Renal cortex interstitium (tissue), 15 donors: ENCODE data around the gene RGMA. TPM values are rescaled to one million over a fixed set of nuclear protein-coding genes. Genes with fewer than 3 reads are reported as not detected.

Source experiments
- DNase-seq, 11 donors: peaks; one replicate each; pipeline ENCODE4 v3.0.0-alpha.2; 2013; ENCODE audit warnings: low read depth in 9 of 11, low spot score in 4 of 11; ENCODE audit errors: extremely low read depth in 1 of 11
- long read RNA-seq, 16 experiments: transcript quantifications; one replicate each; lab custom pipeline, GENCODE V29; 2026
- polyA plus RNA-seq, 3 donors: library from polyadenylated mRNA; unstranded; fragments of 120-200 nt; gene quantifications; one replicate each; pipeline ENCODE4 v1.2.1, GENCODE V29; 2013; ENCODE audit not compliant: insufficient read length in 3 of 3

RGMA gene
- polyA plus RNA-seq: 10 to 100 TPM in 2 of 3 donors, 1 to 10 TPM in 1; 8.6 to 12.2 (median 10.2) TPM
- long read RNA-seq, donor 1, partial matches to known transcripts: 0 of 1 reads
- long read RNA-seq, donor 1, other reads (novel, unspliced or antisense): 0 of 1 reads
- long read RNA-seq, donor 2, full-length matches to known transcripts: 4 of 4 reads
- long read RNA-seq, donor 2, partial matches to known transcripts: 0 of 4 reads
- long read RNA-seq, donor 2, other reads (novel, unspliced or antisense): 0 of 4 reads
- long read RNA-seq, donor 3, partial matches to known transcripts: 0 of 2 reads
- long read RNA-seq, donor 3, other reads (novel, unspliced or antisense): 0 of 2 reads
- long read RNA-seq, donor 4, partial matches to known transcripts: 0 of 1 reads
- long read RNA-seq, donor 4, other reads (novel, unspliced or antisense): 0 of 1 reads
- long read RNA-seq, donor 5: 0 reads
- long read RNA-seq, donor 6, full-length matches to known transcripts: 4 of 4 reads
- long read RNA-seq, donor 6, partial matches to known transcripts: 0 of 4 reads
- long read RNA-seq, donor 6, other reads (novel, unspliced or antisense): 0 of 4 reads
- long read RNA-seq, donor 7, full-length matches to known transcripts: 6 of 11 reads
- long read RNA-seq, donor 7, partial matches to known transcripts: 5 of 11 reads
- long read RNA-seq, donor 7, other reads (novel, unspliced or antisense): 0 of 11 reads
- long read RNA-seq, donor 8: 0 reads
- long read RNA-seq, donor 9, partial matches to known transcripts: 0 of 1 reads
- long read RNA-seq, donor 9, other reads (novel, unspliced or antisense): 0 of 1 reads
- long read RNA-seq, donor 10, full-length matches to known transcripts: 3 of 3 reads
- long read RNA-seq, donor 10, partial matches to known transcripts: 0 of 3 reads
- long read RNA-seq, donor 10, other reads (novel, unspliced or antisense): 0 of 3 reads
- long read RNA-seq, donor 11, full-length matches to known transcripts: 5 of 5 reads
- long read RNA-seq, donor 11, partial matches to known transcripts: 0 of 5 reads
- long read RNA-seq, donor 11, other reads (novel, unspliced or antisense): 0 of 5 reads
- long read RNA-seq, donor 12, partial matches to known transcripts: 0 of 1 reads
- long read RNA-seq, donor 12, other reads (novel, unspliced or antisense): 0 of 1 reads
- long read RNA-seq, donor 13: 0 reads
- long read RNA-seq, donor 14, partial matches to known transcripts: 0 of 2 reads
- long read RNA-seq, donor 14, other reads (novel, unspliced or antisense): 0 of 2 reads
- long read RNA-seq, donor 15, partial matches to known transcripts: 0 of 1 reads
- long read RNA-seq, donor 15, other reads (novel, unspliced or antisense): 0 of 1 reads
- long read RNA-seq, donor 16, full-length matches to known transcripts: 8 of 15 reads
- long read RNA-seq, donor 16, partial matches to known transcripts: 7 of 15 reads
- long read RNA-seq, donor 16, other reads (novel, unspliced or antisense): 0 of 15 reads

DNA sequence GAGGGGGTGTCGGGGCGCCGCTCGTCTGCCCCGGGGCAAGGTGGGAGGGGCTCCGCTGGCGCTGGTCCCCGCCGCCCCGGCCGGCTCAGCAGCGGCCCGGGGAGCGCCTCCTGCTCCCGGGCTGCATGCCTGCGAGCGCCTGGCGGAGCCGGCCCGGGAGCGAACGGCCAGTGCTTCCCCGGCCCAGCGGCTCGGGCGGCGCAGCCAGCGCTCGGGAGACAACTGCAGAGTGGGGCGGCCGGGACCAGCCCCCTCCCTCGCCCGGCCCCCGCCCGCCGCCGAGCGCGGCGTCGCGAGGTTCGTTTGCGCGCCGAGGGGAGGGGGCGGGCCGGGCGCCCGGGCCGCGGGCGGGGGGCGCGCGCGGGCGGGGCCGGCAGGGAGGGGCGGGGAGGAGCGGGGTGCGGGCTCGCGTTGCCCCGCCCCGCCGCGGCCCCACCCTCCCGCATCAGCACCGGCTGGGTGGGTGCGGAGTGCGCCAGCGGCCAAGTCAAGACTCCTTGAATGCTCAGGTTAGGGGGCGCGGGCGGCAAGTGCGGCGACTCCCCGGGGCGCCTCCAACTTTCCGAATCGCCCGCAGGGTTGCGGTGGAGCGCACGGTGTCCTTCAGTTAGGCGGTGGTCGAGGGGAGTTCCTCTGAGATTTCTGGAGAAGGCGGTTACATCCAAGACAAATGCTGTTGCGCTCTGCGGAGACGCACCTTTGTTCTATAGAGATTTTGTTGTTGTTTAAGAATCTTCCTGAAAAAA is at the start of gene RGMA:
Gene RGMA (minus strand): TSS at position 231 of the 746 bp plus-strand sequence. CDS start 279 bp downstream, outside the sequence.
- no peak for DNase-seq

DNA sequence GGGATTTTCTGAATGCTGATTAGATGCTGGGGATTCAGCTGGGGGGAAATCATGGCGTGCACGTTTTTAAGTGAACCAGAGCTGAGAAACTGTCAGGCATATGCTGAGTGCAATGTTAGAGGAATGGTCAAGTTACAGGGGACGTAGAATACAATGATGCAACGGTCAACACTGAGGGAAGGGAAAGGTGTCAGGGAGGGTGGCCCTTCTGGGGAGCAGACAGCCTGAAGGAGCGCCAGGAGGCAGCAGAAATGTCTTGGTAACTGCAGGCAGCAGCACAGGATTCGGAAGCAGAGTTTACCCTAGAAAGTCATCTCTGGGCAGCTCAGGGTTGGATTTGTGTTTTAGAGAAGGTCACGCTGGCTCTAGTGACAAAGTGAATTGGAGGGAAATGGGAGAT is 47.6 kb upstream of the RGMA start:
- no peak for DNase-seq

DNA sequence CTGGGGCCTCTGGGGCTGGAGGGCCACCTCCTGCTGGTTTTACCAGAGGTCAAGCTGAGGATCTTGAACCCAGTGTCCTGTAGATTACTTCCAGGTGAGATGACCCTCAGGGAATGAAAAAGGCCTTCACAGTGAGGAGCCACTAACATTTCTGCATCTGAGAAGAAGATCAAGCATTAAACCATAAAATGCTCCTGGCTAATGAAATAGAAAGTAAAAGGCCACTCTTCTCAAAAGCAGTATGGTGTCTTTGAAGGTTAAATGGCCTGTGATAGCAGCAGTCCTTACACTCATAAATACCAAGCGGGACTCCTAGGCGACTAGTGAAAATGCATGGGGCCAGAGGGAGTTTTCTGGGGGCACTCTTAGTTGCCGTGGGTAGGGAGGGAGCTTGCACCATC is 47.0 kb upstream of the RGMA start:
- DNase-seq: no peak

DNA sequence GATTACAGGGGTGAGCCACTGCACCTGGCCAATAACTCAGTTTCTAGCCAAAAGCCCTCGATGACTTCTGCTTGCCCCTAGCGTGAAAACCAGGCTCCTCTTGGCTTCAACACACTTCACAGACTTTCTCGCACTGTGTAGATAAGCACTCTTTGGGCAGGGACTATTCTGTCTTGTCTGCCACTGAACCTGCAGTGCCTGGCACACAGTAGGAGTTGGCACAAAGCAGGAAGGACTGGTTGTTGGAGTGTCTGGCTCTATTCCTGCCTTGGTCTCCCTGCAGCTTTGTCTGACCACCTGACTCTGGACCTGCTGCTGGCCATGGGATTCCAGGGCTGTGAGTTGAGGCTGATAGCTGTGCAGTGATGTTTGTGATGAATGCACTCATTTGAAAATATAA is 46.4 kb upstream of the RGMA start:
- no peak for DNase-seq

- DNase-seq: no peak
Measured at GRCh38 chr15:93131485-93132095, 42.6 kb upstream of the RGMA start.

DNA sequence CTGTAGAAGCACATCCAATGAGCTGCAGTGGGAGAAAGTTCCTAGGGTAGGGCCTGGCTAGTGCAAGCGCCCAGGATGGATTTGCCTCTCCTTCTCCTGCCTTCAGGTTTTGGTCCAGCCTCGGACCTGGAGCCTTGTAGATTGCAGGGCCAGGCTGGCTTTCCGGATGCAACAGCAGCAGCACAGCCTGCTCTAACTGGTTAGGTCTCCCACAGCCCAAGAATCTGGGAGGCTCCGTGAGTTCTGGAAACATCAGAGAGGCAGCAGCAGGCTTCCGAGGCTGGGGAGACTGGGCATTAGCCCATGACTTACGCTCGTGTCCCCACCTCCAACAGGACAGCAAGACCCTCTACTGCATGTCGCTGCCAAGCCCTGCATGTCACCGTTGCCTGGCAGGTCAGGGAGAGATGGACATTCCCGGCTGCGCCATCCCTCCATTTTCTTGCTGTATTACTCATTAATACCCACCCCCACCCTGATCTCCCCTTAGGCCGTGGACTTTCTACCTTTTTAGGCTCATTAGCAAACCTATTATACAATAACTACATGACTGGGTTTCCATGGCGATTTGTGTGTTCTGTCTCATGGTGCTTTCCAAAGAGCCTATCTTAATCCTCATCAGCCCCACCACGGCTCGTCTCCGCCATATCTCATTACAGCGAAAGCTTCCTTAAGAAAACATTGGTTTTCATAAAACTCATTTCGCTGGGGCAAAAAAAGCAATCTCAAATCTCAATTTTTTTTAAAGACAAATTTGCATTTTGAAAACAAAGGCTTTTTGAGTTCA is 40.9 kb upstream of the RGMA start:
- no peak for DNase-seq

DNA sequence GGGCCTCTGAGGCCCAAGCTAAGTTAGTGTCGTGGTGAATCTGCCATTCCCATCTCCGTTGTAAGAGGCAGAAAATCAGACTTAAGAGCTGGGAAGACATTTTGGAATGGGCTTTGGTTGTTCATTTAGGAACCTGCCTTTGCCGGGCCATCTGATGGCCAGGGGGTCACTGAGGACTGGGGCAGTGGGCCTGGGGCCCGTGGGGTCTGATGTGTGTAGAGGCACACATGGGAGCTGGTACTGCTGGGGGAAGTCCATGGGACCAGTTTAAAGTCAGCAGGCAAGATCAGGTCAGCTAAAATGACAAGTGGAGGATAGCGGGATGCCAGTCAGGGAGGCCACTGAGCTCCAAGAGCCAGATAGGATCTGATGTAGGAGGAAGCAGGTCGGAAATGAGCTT is 38.3 kb upstream of the RGMA start:
- DNase-seq: no peak

- DNase-seq: no peak
Measured at GRCh38 chr15:93126599-93126998, 37.6 kb upstream of the RGMA start.

GRCh38 chr15:93126148-93126547 is 37.1 kb upstream of the RGMA start:
- DNase-seq: no peak

DNA sequence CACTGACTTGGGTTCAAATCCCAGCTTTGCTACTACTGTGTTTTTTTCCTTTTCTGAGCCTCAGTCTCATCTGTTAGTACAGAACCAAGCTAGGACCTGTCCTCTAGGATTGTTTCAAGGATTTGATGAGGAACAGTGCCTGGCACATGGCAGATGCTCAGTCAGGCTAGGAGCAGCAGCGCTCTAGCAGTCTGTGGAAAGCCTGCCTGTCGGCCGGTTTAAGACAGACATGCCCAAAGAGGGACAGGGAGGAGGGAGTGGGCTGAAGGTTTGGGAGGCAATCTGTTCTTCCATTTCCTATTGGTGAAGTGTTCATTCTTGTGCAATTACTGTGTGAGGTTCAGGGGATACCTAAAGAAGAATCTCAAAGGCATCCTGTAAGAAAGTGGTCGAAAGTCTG is 35.1 kb upstream of the RGMA start:
- DNase-seq: no peak

- DNase-seq: no peak
Measured at GRCh38 chr15:93121973-93122910, 33.2 kb upstream of the RGMA start.

DNA sequence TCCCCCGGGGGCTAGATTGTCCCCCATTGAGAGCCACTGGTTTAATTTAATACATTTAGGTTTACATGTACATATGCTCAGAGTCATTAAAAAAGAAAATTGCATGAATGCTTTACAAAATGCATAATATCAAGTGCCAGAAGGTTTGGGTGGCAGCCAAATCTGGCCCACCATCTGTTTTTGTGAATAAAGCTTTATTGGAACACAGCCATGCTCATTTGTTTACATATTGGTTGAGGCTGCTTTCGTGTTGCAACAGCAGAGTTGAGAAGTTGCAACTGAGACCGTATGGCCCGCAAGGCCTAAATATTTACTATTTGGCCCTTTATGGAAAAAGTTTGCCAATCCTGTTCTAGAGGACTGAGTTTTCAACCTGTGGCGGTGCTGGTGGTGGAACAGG is 32.1 kb upstream of the RGMA start:
- DNase-seq: no peak

DNA sequence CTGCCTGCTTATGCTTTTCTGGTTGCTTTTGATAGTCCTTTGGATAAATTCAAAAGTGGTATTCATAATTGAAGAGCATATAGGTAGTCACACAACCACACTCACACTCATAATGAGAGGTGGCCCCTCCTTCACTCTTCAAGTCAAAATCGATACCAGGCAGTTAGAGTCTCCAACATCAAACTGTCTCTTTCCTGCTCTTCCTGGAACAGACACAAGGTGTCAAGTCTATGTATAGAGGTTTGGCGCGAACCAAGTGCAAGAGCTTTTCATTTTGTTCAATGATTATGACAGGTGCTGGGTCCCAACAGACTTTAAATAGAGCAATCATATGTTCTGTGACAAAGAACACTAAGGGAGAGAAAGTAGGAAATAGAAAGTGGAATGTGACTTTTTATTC is 29.9 kb upstream of the RGMA start:
- no peak for DNase-seq

GRCh38 chr15:93111451-93111850 is 22.4 kb upstream of the RGMA start:
- no peak for DNase-seq

GRCh38 chr15:93110502-93111040 is 21.6 kb upstream of the RGMA start:
- no peak for DNase-seq
